Spleen (tissue), 7 donors: Measurements from ENCODE around the gene TRIM3.

ENCODE experiments used
- POLR2A ChIP-seq, 3 donors: fragments of 450-650 bp; IDR thresholded peaks; one replicate each; pipeline ENCODE4 v1.5.1; 2017; ENCODE audit warnings: antibody characterized with exemption in 3 of 3, mild to moderate bottlenecking in 1 of 3
- POLR2AphosphoS5 ChIP-seq, 3 donors: sonication (generic); formaldehyde crosslinking; IDR thresholded peaks; one replicate each; pipeline ENCODE4 v1.5.1; 2017; ENCODE audit warnings: antibody characterized with exemption in 3 of 3
- TF ChIP-seq, protein P1 (sequence below), 11 experiments: fragments of 200-600 bp in 7 of 11; fragments of 450-650 bp in 4 of 11; sonication (generic) in 4 of 11; IDR thresholded peaks in 8 of 11; conservative IDR thresholded peaks in 3 of 11; 1 replicate in 7 of 11; 2 replicates in 4 of 11; pipeline versions ENCODE4 v1.4.0 to v1.8.0; 2016 to 2021; ENCODE audit warnings: antibody characterized with exemption in 11 of 11, inconsistent platforms in 4 of 11, mild to moderate bottlenecking in 1 of 11
- donor health status: DM: no; HTN: no; CAD: no; lungs with moderate emphysema.
- donor health status: DM: no; HTN: no; CAD: no.
- donor health status: DM: no; HTN: no; CAD: no.

DNA sequence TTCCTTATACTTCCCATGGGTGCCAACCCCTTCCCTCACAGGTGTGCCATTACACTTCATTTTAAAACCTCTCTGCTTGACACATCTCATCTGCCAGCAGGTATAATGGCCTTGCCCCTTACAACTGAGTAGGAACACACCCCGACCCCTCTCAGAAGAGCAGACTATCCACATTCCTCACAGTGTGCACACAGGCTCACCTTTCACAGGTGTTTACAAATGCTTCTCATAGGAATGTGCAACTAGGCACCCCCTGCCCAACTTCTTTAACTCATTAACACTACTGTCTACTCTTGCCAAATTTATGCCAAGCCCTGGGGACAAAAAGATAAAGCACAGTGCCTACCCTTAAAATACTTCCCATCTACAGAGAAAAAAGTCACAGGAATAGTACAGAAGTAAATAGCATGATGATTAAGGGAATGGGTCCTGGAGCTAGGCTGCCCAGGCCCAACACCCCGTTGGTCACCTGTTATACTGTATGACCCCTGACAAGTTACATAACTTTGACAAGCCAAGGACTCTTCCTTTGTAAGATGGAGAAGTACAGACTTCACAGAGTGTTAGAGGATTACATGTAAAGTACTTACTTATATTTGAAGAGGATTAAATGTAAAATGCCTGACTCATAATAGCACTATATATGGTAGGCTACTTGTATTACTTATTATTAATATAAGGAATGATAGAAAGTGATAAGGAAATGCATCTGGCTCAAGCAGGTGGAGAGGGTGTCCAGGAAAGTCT is 15.2 kb downstream of the TRIM3 start:
- TF ChIP-seq, protein P1, sequence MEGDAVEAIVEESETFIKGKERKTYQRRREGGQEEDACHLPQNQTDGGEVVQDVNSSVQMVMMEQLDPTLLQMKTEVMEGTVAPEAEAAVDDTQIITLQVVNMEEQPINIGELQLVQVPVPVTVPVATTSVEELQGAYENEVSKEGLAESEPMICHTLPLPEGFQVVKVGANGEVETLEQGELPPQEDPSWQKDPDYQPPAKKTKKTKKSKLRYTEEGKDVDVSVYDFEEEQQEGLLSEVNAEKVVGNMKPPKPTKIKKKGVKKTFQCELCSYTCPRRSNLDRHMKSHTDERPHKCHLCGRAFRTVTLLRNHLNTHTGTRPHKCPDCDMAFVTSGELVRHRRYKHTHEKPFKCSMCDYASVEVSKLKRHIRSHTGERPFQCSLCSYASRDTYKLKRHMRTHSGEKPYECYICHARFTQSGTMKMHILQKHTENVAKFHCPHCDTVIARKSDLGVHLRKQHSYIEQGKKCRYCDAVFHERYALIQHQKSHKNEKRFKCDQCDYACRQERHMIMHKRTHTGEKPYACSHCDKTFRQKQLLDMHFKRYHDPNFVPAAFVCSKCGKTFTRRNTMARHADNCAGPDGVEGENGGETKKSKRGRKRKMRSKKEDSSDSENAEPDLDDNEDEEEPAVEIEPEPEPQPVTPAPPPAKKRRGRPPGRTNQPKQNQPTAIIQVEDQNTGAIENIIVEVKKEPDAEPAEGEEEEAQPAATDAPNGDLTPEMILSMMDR (IDR thresholded peaks at IDR 0.05 in 8 of 11, conservative IDR thresholded peaks at IDR 0.05 in 3 of 11), result no peak
- TF ChIP-seq POLR2A (IDR thresholded peaks at IDR 0.05), result no peak
- TF ChIP-seq POLR2AphosphoS5 (IDR thresholded peaks at IDR 0.05), result no peak
